ENCODE measurements around the gene ZNF22. TPM values are rescaled to one million over a fixed set of nuclear protein-coding genes. Genes with fewer than 3 reads are reported as not detected.

Gene ZNF22
- total RNA-seq: 8.7 and 10.2 TPM in 2 replicates

GRCh38 chr10:45000752-45001380, at the start of gene ZNF22:
TSS of gene ZNF22 (plus strand) at chr10:45000923. CDS start at chr10:45003369, 2,446 bp downstream.

GRCh38 chr10:44959247-44960087, 41.3 kb upstream of the ZNF22 start, which contains the start of gene RASSF4:
TSS of gene RASSF4 (plus strand) at chr10:44959802. CDS start at chr10:44970203, 10,401 bp downstream.

GRCh38 chr10:44978570-44979280, 22.0 kb upstream of the ZNF22 start, which contains the start of gene DEPP1:
TSS of gene DEPP1 (minus strand) at chr10:44978809. CDS start at chr10:44978030, 779 bp downstream.

Other genes starting within 250 kb of the ZNF22 start
- gene TMEM72, start 89.6 kb upstream of the ZNF22 start, total RNA-seq: not detected in 2 replicates
- 12.1 and 12.6 TPM in 2 replicates for gene RASSF4, start 41.1 kb upstream of the ZNF22 start, total RNA-seq
- gene DEPP1, start 22.1 kb upstream of the ZNF22 start, total RNA-seq: 36.6 and 79.2 TPM in 2 replicates

Data from aortic smooth muscle cell (primary cell).